ENCODE data around the gene CORIN. TPM values are rescaled to one million over a fixed set of nuclear protein-coding genes. Genes with fewer than 3 reads are reported as not detected.
A peak's percentile ranks its signal among the peaks of the same experiment; 100 is the strongest.

The CORIN gene
- total and polyA plus RNA-seq, 11 donors = 5.6 to 130 (median 40.1) TPM

DNA sequence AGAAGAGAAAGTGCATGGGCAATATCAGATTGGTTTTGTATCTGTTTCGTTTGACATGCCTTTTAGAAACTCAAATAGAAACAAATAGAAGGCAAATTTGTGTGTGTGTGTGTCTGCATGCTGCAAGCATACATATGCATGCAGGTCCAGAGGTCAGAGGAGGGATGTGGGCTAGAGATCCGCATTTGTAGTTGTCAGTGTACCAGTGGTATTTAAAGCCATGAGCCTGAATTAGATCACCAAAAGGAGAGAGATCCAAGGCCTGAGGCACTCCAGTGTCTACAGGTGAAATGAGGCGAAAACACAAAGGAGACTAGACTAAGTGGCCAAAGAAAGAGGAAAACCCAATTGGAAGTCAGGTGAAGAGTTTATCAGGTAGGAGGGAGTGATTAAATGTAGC, 106.7 kb downstream of the CORIN start:
- ATAC-seq = peak in 2 of 4 donors; percentile 38 to 57
- 58 to 68% (median 60%) methylated on average over 3 of the region's 3 CpGs for WGBS, 4 donors
- Histone ChIP-seq H3K36me3 (no peaks in the 10 kb centered on the region), H3K27ac (peak overlapping the region in 2 of 12 donors; percentile 11 to 17), H3K4me1 (peaks cover 0 to 16% (median under 1%) of the 10 kb centered on the region in 12 donors), H3K9me3 (no peaks in the 10 kb centered on the region), H3K27me3 (peaks cover 0 to 7% (median 0%) of the 10 kb centered on the region in 9 donors), H3K4me3 (no peak overlapping the region)
- TF ChIP-seq, protein P1, sequence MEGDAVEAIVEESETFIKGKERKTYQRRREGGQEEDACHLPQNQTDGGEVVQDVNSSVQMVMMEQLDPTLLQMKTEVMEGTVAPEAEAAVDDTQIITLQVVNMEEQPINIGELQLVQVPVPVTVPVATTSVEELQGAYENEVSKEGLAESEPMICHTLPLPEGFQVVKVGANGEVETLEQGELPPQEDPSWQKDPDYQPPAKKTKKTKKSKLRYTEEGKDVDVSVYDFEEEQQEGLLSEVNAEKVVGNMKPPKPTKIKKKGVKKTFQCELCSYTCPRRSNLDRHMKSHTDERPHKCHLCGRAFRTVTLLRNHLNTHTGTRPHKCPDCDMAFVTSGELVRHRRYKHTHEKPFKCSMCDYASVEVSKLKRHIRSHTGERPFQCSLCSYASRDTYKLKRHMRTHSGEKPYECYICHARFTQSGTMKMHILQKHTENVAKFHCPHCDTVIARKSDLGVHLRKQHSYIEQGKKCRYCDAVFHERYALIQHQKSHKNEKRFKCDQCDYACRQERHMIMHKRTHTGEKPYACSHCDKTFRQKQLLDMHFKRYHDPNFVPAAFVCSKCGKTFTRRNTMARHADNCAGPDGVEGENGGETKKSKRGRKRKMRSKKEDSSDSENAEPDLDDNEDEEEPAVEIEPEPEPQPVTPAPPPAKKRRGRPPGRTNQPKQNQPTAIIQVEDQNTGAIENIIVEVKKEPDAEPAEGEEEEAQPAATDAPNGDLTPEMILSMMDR (IDR thresholded peaks at IDR 0.05) = no peak
- TF ChIP-seq POLR2A (IDR thresholded peaks at IDR 0.05) = no peak
- intact Hi-C loops (cut with DNase I) = no loop called here
- no peak for DNase-seq

DNA sequence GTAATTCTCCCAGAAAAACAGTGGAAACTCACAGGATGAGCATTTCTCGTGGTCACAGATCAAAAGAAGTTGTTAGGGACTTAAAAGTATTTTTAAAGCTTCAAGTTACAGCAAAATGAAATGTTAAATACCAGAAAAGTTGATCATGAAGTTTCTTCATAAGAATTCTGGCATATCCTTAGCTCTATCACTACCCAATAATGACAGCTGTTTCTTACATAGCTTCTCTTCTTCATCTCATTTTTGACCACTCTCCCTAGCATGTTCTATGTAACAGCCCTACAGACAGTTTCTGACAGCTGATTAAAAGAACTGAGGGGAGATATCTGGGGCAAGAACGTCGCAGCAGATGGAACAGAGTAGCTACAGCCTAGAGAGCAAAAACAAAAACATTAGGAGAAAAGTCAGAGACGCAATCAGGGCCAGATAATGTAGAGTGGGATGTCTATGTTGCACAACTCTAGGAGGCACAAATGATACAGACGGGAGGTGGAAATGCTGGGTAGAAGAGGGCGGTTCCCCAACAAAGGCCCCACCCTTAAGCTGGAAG, 108.7 kb downstream of the CORIN start:
- intact Hi-C loops (cut with DNase I) = no loop called here
- ATAC-seq (peak in 1 of 4 donors; percentile 20), DNase-seq (no peak)
- Histone ChIP-seq H3K27me3 (peaks cover 0 to 7% (median 0%) of the 10 kb centered on the region in 9 donors), H3K9me3 (no peaks in the 10 kb centered on the region), H3K36me3 (no peaks in the 10 kb centered on the region), H3K27ac (peak overlapping the region in 2 of 12 donors; percentile 15 to 17), H3K4me3 (no peak overlapping the region), H3K4me1 (peaks cover 0 to 13% (median 0%) of the 10 kb centered on the region in 12 donors)
- TF ChIP-seq POLR2A (IDR thresholded peaks at IDR 0.05) = no peak
- TF ChIP-seq, protein P1 (IDR thresholded peaks at IDR 0.05) = no peak
- 36 to 48% (median 42%) methylated on average over 6 of the region's 6 CpGs for WGBS, 4 donors

DNA sequence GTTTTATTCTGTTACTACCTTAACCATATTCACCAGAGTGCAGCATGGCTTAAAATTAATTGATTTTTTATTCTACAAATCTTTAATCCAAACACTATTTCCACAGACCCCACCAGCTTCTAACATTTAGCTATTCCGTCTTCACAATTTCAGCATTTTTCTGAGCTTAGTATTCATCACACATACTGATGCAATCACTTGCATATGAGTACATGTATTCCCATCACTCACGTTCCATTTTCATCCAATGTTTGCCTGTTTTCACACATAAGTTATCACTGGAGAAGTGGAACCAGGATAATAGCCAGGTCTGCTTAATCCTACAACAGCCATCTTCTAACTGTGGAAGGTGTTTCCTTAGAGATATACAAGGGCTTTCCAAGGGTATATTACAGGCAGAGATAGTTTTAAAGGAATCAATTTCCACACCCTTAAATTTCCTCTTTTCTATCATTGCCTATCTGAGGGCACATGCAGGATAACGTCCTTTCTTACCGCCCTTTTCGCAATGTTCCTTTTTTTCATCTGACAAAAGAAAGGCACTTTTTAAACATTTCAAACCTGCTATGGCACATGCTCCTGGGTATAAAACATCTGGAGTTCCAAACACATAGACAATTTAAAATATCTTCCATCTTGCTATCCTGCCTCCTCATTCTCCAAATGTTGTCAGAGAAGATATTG, 115.8 kb downstream of the CORIN start:
- intact Hi-C loops (cut with DNase I) = no loop called here

GRCh38 chr4:47721485-47721884, 116.4 kb downstream of the CORIN start:
- H3K4me1 ChIP-seq = peaks cover 0 to 9% (median 0%) of the 10 kb centered on the region in 12 donors
- 85 to 92% (median 89%) methylated on average over 6 of the region's 6 CpGs for whole genome bisulfite sequencing, 4 donors
- no peaks in the 10 kb centered on the region for H3K36me3 ChIP-seq
- H3K4me3 ChIP-seq = no peak overlapping the region
- intact Hi-C loops (cut with DNase I) = no loop called here
- H3K27me3 ChIP-seq = peaks cover 0 to 11% (median 0%) of the 10 kb centered on the region in 9 donors
- TF ChIP-seq POLR2A (IDR thresholded peaks at IDR 0.05) = no peak
- TF ChIP-seq, protein P1 (IDR thresholded peaks at IDR 0.05) = no peak
- ATAC-seq = no peak
- no peaks in the 10 kb centered on the region for H3K9me3 ChIP-seq
- H3K27ac ChIP-seq = no peak overlapping the region
- DNase-seq = no peak

More for the DNA sequence above, 115.8 kb downstream of the CORIN start:
- Histone ChIP-seq H3K27ac (no peak overlapping the region), H3K9me3 (no peaks in the 10 kb centered on the region), H3K4me1 (peaks cover 0 to 8% (median 0%) of the 10 kb centered on the region in 12 donors), H3K4me3 (no peak overlapping the region), H3K27me3 (peaks cover 0 to 11% (median 0%) of the 10 kb centered on the region in 9 donors), H3K36me3 (no peaks in the 10 kb centered on the region)
- TF ChIP-seq, protein P1 (IDR thresholded peaks at IDR 0.05) = no peak
- ATAC-seq = no peak
- WGBS, 4 donors = 64 to 75% (median 71%) methylated on average over 5 of the region's 5 CpGs
- no peak for DNase-seq
